ENCODE measurements around the gene AGTRAP.

The AGTRAP gene

DNA sequence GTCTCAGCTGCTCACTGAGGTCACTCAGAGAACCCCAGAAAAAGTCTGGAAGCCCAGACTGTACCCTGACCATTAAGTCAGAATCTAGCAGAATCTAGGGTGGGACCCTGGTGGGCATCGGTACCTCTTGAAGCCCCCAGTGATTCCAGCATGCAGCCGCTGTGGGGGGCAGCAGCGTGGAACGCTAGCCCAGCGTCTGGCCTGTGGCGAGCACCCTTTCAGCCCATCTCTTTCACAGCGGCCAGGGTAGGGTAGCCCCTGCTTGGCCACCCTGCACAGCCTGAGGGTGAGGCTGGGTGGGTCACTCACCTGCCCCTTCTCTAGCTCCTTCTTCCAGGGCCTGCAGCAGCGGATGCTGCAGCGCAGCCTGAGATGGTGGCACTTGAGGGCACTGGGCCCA, 42.4 kb downstream of the AGTRAP start:
- no peaks in the 10 kb centered on the region for H3K4me1 ChIP-seq (ENCODE audit: control insufficient read depth, insufficient read depth, low read length)
- no peak overlapping the region for H3K4me3 ChIP-seq (ENCODE audit: low read depth, low read length)
- no peaks in the 10 kb centered on the region for H3K9me3 ChIP-seq (ENCODE audit: control insufficient read depth, insufficient read depth, low read depth, low read length)
- H3K36me3 ChIP-seq (ENCODE audit: control insufficient read depth in 2 of 2, insufficient read depth in 1 of 2, low read length in 2 of 2), result no peaks in the 10 kb centered on the region
- H3K27ac ChIP-seq (ENCODE audit: extremely low read depth, low read depth, low read length), result no peak overlapping the region
- ChIA-PET POLR2A (interaction anchor here (0.7 kb wide), 1 partner anchor 258 kb away, joined by 5 read pairs; no protein-coding TSS in a partner anchor), CTCF (no interaction called here)
- TF ChIP-seq BCL11A (tag by site-specific recombination; IDR thresholded peaks at IDR 0.05; ENCODE audit: low read depth) (no peak), ZXDB (tag by site-specific recombination; IDR thresholded peaks at IDR 0.05) (no peak), ZSCAN30 (tag by site-specific recombination; IDR thresholded peaks at IDR 0.05) (no peak), IKZF3 (tag by site-specific recombination; IDR thresholded peaks at IDR 0.05) (no peak), ZNF658 (tag by site-specific recombination; IDR thresholded peaks at IDR 0.05) (no peak), KLF16 (tag by site-specific recombination; IDR thresholded peaks at IDR 0.05) (no peak), SCRT2 (tag by site-specific recombination; IDR thresholded peaks at IDR 0.05) (no peak), ZNF571 (tag by site-specific recombination; IDR thresholded peaks at IDR 0.05) (no peak), ZSCAN16 (tag by site-specific recombination; IDR thresholded peaks at IDR 0.05) (no peak), ZNF670 (tag by site-specific recombination; IDR thresholded peaks at IDR 0.05; ENCODE audit: low read depth) (no peak), ZNF560 (tag by site-specific recombination; IDR thresholded peaks at IDR 0.05; ENCODE audit: borderline replicate concordance) (no peak), ZNF837 (tag by site-specific recombination; IDR thresholded peaks at IDR 0.05) (no peak)
- TF ChIP-seq, protein P1, sequence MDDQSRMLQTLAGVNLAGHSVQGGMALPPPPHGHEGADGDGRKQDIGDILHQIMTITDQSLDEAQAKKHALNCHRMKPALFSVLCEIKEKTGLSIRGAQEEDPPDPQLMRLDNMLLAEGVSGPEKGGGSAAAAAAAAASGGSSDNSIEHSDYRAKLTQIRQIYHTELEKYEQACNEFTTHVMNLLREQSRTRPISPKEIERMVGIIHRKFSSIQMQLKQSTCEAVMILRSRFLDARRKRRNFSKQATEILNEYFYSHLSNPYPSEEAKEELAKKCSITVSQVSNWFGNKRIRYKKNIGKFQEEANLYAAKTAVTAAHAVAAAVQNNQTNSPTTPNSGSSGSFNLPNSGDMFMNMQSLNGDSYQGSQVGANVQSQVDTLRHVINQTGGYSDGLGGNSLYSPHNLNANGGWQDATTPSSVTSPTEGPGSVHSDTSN (CRISPR knock-in tag; IDR thresholded peaks at IDR 0.05), result no peak
- TF ChIP-seq, protein P2, sequence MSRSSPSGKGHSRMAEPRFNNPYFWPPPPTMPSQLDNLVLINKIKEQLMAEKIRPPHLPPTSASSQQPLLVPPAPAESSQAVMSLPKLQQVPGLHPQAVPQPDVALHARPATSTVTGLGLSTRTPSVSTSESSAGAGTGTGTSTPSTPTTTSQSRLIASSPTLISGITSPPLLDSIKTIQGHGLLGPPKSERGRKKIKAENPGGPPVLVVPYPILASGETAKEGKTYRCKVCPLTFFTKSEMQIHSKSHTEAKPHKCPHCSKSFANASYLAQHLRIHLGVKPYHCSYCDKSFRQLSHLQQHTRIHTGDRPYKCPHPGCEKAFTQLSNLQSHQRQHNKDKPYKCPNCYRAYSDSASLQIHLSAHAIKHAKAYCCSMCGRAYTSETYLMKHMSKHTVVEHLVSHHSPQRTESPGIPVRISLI (tag by site-specific recombination; IDR thresholded peaks at IDR 0.05), result no peak
- TF ChIP-seq, protein P3, sequence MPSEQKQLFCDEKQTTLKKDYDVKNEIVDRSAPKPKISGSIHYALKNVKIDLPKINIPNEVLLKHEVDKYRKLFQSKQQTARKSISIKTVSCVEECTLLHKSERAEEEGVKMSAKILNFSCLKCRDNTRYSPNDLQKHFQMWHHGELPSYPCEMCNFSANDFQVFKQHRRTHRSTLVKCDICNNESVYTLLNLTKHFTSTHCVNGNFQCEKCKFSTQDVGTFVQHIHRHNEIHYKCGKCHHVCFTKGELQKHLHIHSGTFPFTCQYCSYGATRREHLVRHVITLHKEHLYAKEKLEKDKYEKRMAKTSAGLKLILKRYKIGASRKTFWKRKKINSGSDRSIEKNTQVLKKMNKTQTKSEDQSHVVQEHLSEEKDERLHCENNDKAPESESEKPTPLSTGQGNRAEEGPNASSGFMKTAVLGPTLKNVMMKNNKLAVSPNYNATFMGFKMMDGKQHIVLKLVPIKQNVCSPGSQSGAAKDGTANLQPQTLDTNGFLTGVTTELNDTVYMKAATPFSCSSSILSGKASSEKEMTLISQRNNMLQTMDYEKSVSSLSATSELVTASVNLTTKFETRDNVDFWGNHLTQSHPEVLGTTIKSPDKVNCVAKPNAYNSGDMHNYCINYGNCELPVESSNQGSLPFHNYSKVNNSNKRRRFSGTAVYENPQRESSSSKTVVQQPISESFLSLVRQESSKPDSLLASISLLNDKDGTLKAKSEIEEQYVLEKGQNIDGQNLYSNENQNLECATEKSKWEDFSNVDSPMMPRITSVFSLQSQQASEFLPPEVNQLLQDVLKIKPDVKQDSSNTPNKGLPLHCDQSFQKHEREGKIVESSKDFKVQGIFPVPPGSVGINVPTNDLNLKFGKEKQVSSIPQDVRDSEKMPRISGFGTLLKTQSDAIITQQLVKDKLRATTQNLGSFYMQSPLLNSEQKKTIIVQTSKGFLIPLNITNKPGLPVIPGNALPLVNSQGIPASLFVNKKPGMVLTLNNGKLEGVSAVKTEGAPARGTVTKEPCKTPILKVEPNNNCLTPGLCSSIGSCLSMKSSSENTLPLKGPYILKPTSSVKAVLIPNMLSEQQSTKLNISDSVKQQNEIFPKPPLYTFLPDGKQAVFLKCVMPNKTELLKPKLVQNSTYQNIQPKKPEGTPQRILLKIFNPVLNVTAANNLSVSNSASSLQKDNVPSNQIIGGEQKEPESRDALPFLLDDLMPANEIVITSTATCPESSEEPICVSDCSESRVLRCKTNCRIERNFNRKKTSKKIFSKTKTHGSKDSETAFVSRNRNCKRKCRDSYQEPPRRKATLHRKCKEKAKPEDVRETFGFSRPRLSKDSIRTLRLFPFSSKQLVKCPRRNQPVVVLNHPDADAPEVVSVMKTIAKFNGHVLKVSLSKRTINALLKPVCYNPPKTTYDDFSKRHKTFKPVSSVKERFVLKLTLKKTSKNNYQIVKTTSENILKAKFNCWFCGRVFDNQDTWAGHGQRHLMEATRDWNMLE (tag by site-specific recombination; conservative IDR thresholded peaks at IDR 0.05; ENCODE audit: low read depth), result no peak
- TF ChIP-seq, protein P4, sequence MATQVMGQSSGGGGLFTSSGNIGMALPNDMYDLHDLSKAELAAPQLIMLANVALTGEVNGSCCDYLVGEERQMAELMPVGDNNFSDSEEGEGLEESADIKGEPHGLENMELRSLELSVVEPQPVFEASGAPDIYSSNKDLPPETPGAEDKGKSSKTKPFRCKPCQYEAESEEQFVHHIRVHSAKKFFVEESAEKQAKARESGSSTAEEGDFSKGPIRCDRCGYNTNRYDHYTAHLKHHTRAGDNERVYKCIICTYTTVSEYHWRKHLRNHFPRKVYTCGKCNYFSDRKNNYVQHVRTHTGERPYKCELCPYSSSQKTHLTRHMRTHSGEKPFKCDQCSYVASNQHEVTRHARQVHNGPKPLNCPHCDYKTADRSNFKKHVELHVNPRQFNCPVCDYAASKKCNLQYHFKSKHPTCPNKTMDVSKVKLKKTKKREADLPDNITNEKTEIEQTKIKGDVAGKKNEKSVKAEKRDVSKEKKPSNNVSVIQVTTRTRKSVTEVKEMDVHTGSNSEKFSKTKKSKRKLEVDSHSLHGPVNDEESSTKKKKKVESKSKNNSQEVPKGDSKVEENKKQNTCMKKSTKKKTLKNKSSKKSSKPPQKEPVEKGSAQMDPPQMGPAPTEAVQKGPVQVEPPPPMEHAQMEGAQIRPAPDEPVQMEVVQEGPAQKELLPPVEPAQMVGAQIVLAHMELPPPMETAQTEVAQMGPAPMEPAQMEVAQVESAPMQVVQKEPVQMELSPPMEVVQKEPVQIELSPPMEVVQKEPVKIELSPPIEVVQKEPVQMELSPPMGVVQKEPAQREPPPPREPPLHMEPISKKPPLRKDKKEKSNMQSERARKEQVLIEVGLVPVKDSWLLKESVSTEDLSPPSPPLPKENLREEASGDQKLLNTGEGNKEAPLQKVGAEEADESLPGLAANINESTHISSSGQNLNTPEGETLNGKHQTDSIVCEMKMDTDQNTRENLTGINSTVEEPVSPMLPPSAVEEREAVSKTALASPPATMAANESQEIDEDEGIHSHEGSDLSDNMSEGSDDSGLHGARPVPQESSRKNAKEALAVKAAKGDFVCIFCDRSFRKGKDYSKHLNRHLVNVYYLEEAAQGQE (tag by site-specific recombination; IDR thresholded peaks at IDR 0.05), result no peak
